Activated B cell treated with CpG ODN at 0.5 μM for 24 hours (primary cell): Measurements from ENCODE around the gene AHDC1. TPM values are rescaled to one million over a fixed set of nuclear protein-coding genes. Genes with fewer than 3 reads are reported as not detected.

Experiments
- ATAC-seq: fragments of 200-7000 bp; cut with Tn5 transposase; one replicate; pipeline ENCODE4 v1.10.0; 2021; ENCODE audit warnings: low read depth, mild to moderate bottlenecking, moderate library complexity
- CTCF ChIA-PET: fragments of 350-600 bp; sonication (Branson Sonifier 250); formaldehyde crosslinking; loops from one replicate; lab custom pipeline; 2021; ENCODE audit warnings: antibody characterized with exemption; lab: Charles Lee
- POLR2A ChIA-PET: fragments of 350-600 bp; sonication (Branson Sonifier 250); formaldehyde crosslinking; loops from one replicate; lab custom pipeline; 2021; ENCODE audit warnings: antibody characterized with exemption; lab: Charles Lee
- DNase-seq: peaks from one replicate; pipeline ENCODE4 v3.0.0; 2022
- H3K27ac Mint-ChIP-seq: one replicate; pipeline ENCODE4 v1.8.0; 2020; ENCODE audit warnings: mixed read lengths
- H3K27me3 Mint-ChIP-seq: one replicate; pipeline ENCODE4 v1.8.0; 2021; ENCODE audit warnings: mixed read lengths
- H3K36me3 Mint-ChIP-seq: one replicate; pipeline ENCODE4 v1.8.0; 2021; ENCODE audit warnings: low read depth, mixed read lengths
- H3K4me1 Mint-ChIP-seq: one replicate; pipeline ENCODE4 v1.8.0; 2021; ENCODE audit warnings: mixed read lengths
- H3K4me3 Mint-ChIP-seq: one replicate; pipeline ENCODE4 v1.8.0; 2020; ENCODE audit warnings: mild to moderate bottlenecking, mixed read lengths
- H3K9me3 Mint-ChIP-seq: one replicate; pipeline ENCODE4 v1.8.0; 2020; ENCODE audit warnings: mixed read lengths
- CTCF ChIP-seq: fragments of 200-600 bp; IDR thresholded peaks from one replicate; pipeline ENCODE4 v1.8.0; 2022; ENCODE audit warnings: antibody characterized with exemption, mild to moderate bottlenecking
- intact Hi-C: fragments of 100-400 bp; cut with micrococcal nuclease; formaldehyde crosslinking; loops from one replicate; pipeline ENCODE4 v1.15.1; 2024
- total RNA-seq: library from RNA; stranded (reverse); gene quantifications from 2 replicates; pipeline ENCODE4 v1.2.3, GENCODE V29; 2022

AHDC1 gene
- total RNA-seq, 1 donor from 2014 or later, result 22.4 TPM

GRCh38 chr1:27649306-27649635 lies 45.3 kb upstream of the AHDC1 start:
- Mint-ChIP-seq H3K27me3 (no peaks in the 10 kb centered on the region), H3K9me3 (no peaks in the 10 kb centered on the region), H3K36me3 (no peaks in the 10 kb centered on the region), H3K4me1 (peaks cover 3% of the 10 kb centered on the region), H3K4me3 (no peak overlapping the region), H3K27ac (no peak overlapping the region)
- no peak for ATAC-seq
- ChIA-PET POLR2A (interaction anchor here (0.7 to 1.1 kb wide), 4 partner anchors 10 to 224 kb away, joined by 3 to 6 read pairs (median 4); no protein-coding TSS in a partner anchor), CTCF (interaction anchor here (0.9 to 3.3 kb wide), 4 partner anchors 9 to 353 kb away, joined by 3 to 16 read pairs (median 4); no protein-coding TSS in a partner anchor)
- no peak for DNase-seq
- intact Hi-C loops, result no loop called here
- no peak for TF ChIP-seq CTCF

GRCh38 chr1:27648602-27649305 lies 44.8 kb upstream of the AHDC1 start:
- POLR2A ChIA-PET, result interaction anchor here (0.6 to 1.1 kb wide), 5 partner anchors 10 to 225 kb away, joined by 3 to 7 read pairs (median 4); no protein-coding TSS in a partner anchor
- Mint-ChIP-seq H3K36me3 (no peaks in the 10 kb centered on the region), H3K27ac (no peak overlapping the region), H3K4me3 (no peak overlapping the region), H3K27me3 (no peaks in the 10 kb centered on the region), H3K4me1 (peaks cover 7% of the 10 kb centered on the region), H3K9me3 (no peaks in the 10 kb centered on the region)
- intact Hi-C loops, result no loop called here
- TF ChIP-seq CTCF, result no peak
- ATAC-seq (no peak), DNase-seq (no peak)
- CTCF ChIA-PET, result interaction anchor here (1.5 to 3.3 kb wide), 2 partner anchors 14 to 352 kb away, joined by 6 to 16 read pairs; no protein-coding TSS in a partner anchor

- TF ChIP-seq CTCF, result no peak
- H3K4me1 Mint-ChIP-seq, result peaks cover 11% of the 10 kb centered on the region
- H3K27ac Mint-ChIP-seq, result no peak overlapping the region
- H3K4me3 Mint-ChIP-seq, result no peak overlapping the region
- H3K9me3 Mint-ChIP-seq, result no peaks in the 10 kb centered on the region
- DNase-seq (no peak), ATAC-seq (no peak)
- POLR2A ChIA-PET, result interaction anchor here (0.6 to 1.7 kb wide), 3 partner anchors 11 to 205 kb away, joined by 3 to 9 read pairs (median 5); no protein-coding TSS in a partner anchor
- CTCF ChIA-PET, result interaction anchor here (0.8 to 3.3 kb wide), 4 partner anchors 12 to 252 kb away, joined by 3 to 16 read pairs (median 4); no protein-coding TSS in a partner anchor
- intact Hi-C loops, result no loop called here
- no peaks in the 10 kb centered on the region for H3K36me3 Mint-ChIP-seq
- no peaks in the 10 kb centered on the region for H3K27me3 Mint-ChIP-seq
Observed at GRCh38 chr1:27647328-27647727, 43.4 kb upstream of the AHDC1 start.

GRCh38 chr1:27646676-27647075 lies 42.7 kb upstream of the AHDC1 start:
- TF ChIP-seq CTCF, result no peak
- H3K9me3 Mint-ChIP-seq, result no peaks in the 10 kb centered on the region
- no peaks in the 10 kb centered on the region for H3K36me3 Mint-ChIP-seq
- ATAC-seq (no peak), DNase-seq (no peak)
- no peak overlapping the region for H3K27ac Mint-ChIP-seq
- ChIA-PET POLR2A (interaction anchor here (0.9 to 1.7 kb wide), 2 partner anchors 12 to 17 kb away, joined by 3 to 9 read pairs; no protein-coding TSS in a partner anchor), CTCF (interaction anchor here (1.1 to 1.6 kb wide), 3 partner anchors 16 to 251 kb away, joined by 3 to 6 read pairs (median 3); no protein-coding TSS in a partner anchor)
- no peak overlapping the region for H3K4me3 Mint-ChIP-seq
- intact Hi-C loops, result no loop called here
- H3K4me1 Mint-ChIP-seq, result peaks cover 11% of the 10 kb centered on the region
- no peaks in the 10 kb centered on the region for H3K27me3 Mint-ChIP-seq

GRCh38 chr1:27645071-27645415 lies 41.1 kb upstream of the AHDC1 start:
- ATAC-seq (no peak), DNase-seq (no peak)
- intact Hi-C loops, result no loop called here
- Mint-ChIP-seq H3K36me3 (no peaks in the 10 kb centered on the region), H3K4me1 (peaks cover 12% of the 10 kb centered on the region), H3K4me3 (no peak overlapping the region), H3K27me3 (no peaks in the 10 kb centered on the region), H3K27ac (no peak overlapping the region), H3K9me3 (no peaks in the 10 kb centered on the region)
- ChIA-PET POLR2A (interaction anchor here (1.3 to 2.4 kb wide), 3 partner anchors 11 to 37 kb away, joined by 3 to 29 read pairs (median 5); no protein-coding TSS in a partner anchor), CTCF (interaction anchor here (0.8 to 3.0 kb wide), 7 partner anchors 11 to 37 kb away, joined by 3 to 30 read pairs (median 8); no protein-coding TSS in a partner anchor)
- no peak for TF ChIP-seq CTCF
